Skeletal muscle satellite cell (primary cell): ENCODE data around the gene MED4. TPM values are rescaled to one million over a fixed set of nuclear protein-coding genes. Genes with fewer than 3 reads are reported as not detected.

Experiments used
- H3K27me3 ChIP-seq: 2 replicates; pipeline ENCODE4 v1.7.0; 2013; ENCODE audit warnings: low read length; ENCODE audit not compliant: control insufficient read depth, insufficient read depth
- H3K36me3 ChIP-seq: 2 replicates; pipeline ENCODE4 v1.7.0; 2013; ENCODE audit warnings: mild to moderate bottlenecking, control low read depth, low read length; ENCODE audit not compliant: insufficient read depth
- H3K4me1 ChIP-seq: 2 replicates; pipeline ENCODE4 v1.7.0; 2013; ENCODE audit warnings: low read length; ENCODE audit not compliant: control insufficient read depth, insufficient read depth
- H3K4me2 ChIP-seq: 2 replicates; pipeline ENCODE4 v1.7.0; 2013; ENCODE audit warnings: mild to moderate bottlenecking, low read length
- H3K4me3 ChIP-seq: 2 replicates; pipeline ENCODE4 v1.7.0; 2013; ENCODE audit warnings: low read length
- H3K9ac ChIP-seq: 2 replicates; pipeline ENCODE4 v1.7.0; 2013; ENCODE audit warnings: mild to moderate bottlenecking, low read depth, low read length, moderate library complexity
- H3K9me3 ChIP-seq: replicated peaks from 2 replicates; pipeline ENCODE4 v1.7.0; 2013; ENCODE audit warnings: mild to moderate bottlenecking, control low read depth, low read length
- small RNA-seq: library from RNA; depleted of rRNA; stranded (forward); fragments of <200 nt; gene quantifications from one replicate; pipeline ENCODE3, GENCODE V24; 2012

The MED4 gene

DNA sequence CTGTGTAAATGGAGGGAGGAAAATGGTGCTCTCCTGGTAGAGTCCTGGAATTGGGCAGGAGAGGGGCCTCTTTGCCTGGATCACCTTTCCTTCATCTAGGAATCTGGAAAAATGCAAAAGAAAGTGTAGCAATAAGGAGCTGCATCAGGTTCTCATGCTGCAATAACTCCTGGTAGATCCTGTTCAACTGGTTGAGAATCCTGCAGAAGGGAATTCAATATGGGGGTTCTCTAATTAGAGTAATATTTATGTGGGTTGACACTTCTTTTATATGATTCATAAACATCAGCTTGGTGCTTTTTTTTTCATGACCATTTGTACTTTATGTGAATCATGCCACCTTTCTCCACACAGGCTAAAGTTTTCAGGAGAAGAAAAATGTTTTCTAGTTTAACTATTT lies 66.8 kb downstream of the MED4 start:
- no peak overlapping the region for H3K4me2 ChIP-seq
- H3K9ac ChIP-seq, result no peak overlapping the region

More for the DNA sequence above, 66.8 kb downstream of the MED4 start:
- Histone ChIP-seq H3K4me1 (no peaks in the 10 kb centered on the region), H3K9me3 (peaks cover 2% of the 10 kb centered on the region), H3K27me3 (no peaks in the 10 kb centered on the region), H3K36me3 (no peaks in the 10 kb centered on the region), H3K4me3 (no peak overlapping the region)

Small RNA genes within 50 kb of the gene (small RNA-seq; reads per million reads assigned to genes)
- gene POLR2KP2, result not detected
